ENCODE results near the gene ARL11. TPM values are rescaled to one million over a fixed set of nuclear protein-coding genes. Genes with fewer than 3 reads are reported as not detected.

Gene ARL11
- total RNA-seq, 1 donor from 2014 or later, result not detected

DNA sequence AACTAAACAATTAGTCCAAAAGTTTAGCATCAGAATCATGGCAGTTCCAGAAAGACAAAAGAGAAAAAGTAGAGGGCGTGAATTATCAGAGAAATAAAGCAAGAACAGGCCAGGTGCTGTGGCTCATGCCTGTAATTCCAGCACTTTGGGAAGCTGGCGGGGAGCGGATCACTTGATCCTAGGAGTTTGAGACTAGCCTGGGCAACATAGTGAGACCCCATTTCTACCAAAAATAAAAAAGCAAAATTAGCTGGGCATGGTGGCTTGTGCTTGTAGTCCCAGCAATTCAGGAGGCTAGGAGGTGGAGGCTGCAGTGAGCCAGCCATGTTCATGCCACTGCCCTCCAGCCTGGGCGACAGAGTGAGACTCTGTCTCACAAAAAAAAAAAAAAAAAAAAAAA, 18.4 kb downstream of the ARL11 start:
- DNase-seq (ENCODE audit: extremely low spot score, unreplicated experiment), result no peak
- Mint-ChIP-seq H3K36me3 (no peaks in the 10 kb centered on the region), H3K9me3 (no peaks in the 10 kb centered on the region), H3K4me3 (no peak overlapping the region), H3K27me3 (no peaks in the 10 kb centered on the region), H3K4me1 (ENCODE audit: unreplicated experiment) (no peaks in the 10 kb centered on the region), H3K27ac (no peak overlapping the region)
- TF ChIP-seq, protein P1, sequence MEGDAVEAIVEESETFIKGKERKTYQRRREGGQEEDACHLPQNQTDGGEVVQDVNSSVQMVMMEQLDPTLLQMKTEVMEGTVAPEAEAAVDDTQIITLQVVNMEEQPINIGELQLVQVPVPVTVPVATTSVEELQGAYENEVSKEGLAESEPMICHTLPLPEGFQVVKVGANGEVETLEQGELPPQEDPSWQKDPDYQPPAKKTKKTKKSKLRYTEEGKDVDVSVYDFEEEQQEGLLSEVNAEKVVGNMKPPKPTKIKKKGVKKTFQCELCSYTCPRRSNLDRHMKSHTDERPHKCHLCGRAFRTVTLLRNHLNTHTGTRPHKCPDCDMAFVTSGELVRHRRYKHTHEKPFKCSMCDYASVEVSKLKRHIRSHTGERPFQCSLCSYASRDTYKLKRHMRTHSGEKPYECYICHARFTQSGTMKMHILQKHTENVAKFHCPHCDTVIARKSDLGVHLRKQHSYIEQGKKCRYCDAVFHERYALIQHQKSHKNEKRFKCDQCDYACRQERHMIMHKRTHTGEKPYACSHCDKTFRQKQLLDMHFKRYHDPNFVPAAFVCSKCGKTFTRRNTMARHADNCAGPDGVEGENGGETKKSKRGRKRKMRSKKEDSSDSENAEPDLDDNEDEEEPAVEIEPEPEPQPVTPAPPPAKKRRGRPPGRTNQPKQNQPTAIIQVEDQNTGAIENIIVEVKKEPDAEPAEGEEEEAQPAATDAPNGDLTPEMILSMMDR (conservative IDR thresholded peaks at IDR 0.05), result no peak

DNA sequence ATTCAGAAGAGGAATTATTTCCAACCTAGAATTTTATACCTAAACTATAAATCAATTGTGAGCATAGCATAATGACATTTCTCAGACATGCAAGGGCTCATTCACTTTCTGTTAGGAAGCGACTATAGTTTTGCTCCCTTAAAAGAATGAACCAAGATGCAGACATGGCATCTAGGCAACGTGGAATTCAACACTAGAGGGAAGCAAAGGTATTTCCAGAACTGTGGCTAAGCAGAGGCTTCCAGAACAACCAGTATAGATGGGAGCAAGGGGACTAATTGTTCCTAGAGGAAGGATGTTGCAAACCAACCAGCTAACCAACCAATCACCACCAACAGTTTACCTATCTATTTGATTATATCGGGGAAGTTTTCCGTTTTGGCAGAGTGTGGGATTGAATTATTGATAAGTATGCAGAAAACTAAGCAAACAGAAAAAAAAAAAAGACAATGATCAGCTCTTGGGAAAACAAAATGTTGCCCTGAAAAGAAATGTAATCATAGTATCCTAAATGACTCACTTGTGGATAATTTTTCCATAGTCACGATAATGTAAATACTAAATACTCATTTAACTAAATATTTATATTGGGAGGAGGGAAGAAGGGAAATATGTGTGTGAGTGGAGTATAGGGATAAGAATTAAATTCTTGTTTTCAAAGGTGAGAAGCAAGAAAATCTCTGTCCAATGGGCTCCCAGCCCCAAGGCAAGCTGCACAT, 21.1 kb downstream of the ARL11 start:
- no peak for DNase-seq (ENCODE audit: extremely low spot score, unreplicated experiment)
- TF ChIP-seq, protein P1 (conservative IDR thresholded peaks at IDR 0.05), result peak; percentile 41
- no peak overlapping the region for H3K4me3 Mint-ChIP-seq
- no peaks in the 10 kb centered on the region for H3K36me3 Mint-ChIP-seq
- H3K4me1 Mint-ChIP-seq (ENCODE audit: unreplicated experiment), result peaks cover 4% of the 10 kb centered on the region
- no peaks in the 10 kb centered on the region for H3K9me3 Mint-ChIP-seq
- no peak overlapping the region for H3K27ac Mint-ChIP-seq
- H3K27me3 Mint-ChIP-seq, result no peaks in the 10 kb centered on the region

DNA sequence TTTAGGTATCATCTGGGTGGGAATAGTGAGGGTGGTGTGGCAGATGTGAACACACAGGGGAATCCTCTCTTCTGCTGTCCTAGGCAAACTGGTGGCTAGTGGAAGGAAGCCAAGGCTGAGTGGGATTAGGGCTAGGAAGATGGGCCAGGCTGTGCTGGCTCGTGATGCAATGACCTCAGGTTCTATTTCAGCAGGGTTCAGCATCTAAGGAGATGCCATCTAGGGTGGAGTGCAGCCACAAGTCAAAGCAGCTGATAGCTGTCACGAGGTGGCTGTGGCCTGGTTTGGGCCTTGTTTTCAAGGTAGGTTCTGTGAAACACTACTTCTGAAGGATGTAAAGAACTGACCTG, 21.6 kb downstream of the ARL11 start:
- Mint-ChIP-seq H3K27ac (no peak overlapping the region), H3K27me3 (no peaks in the 10 kb centered on the region)
- TF ChIP-seq, protein P1 (conservative IDR thresholded peaks at IDR 0.05), result no peak

DNA sequence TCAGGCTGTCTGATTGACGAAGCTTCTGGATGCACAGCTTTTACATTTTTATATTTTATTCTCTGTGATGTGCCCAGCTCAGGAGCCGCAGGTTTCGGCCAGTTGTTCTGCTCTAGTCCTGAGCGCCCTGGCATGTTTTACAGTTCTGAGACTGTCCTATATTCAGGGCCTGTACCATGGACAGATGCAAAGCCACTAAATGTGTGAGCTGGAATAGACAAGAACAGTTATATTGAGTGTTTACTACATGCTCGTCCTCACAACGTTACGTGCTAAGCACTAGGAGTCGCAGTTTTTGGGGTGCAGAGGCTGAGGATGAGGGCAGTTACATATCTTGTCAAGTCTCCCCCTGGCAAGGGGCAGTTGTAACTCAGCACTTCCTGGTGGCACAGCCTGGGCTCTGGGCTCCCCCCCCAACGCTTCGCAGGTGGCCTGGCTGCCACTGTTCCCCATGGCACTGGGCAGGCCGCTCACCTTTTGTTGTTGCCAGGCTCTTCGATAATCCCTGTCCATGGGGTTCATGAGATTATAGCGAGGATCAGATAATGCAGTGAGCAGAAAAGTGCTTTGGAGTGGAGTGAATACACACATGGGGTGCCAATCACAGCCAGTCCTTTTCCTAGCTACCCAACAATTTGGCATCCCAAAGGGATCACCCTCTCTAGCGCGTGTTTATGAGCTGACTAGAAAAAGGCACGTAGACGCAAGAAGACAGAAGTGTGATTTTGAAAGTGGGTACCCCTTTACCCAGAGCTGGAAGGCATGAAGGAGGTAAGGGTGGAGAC, 23.5 kb downstream of the ARL11 start:
- Mint-ChIP-seq H3K4me1 (ENCODE audit: unreplicated experiment) (peaks cover 4% of the 10 kb centered on the region), H3K9me3 (no peaks in the 10 kb centered on the region), H3K27me3 (no peaks in the 10 kb centered on the region), H3K36me3 (no peaks in the 10 kb centered on the region), H3K27ac (no peak overlapping the region), H3K4me3 (no peak overlapping the region)
- TF ChIP-seq, protein P1 (conservative IDR thresholded peaks at IDR 0.05), result no peak
- no peak for DNase-seq (ENCODE audit: extremely low spot score, unreplicated experiment)

More for the DNA sequence above, 21.6 kb downstream of the ARL11 start:
- Mint-ChIP-seq H3K36me3 (no peaks in the 10 kb centered on the region), H3K9me3 (no peaks in the 10 kb centered on the region), H3K4me1 (ENCODE audit: unreplicated experiment) (peaks cover 4% of the 10 kb centered on the region), H3K4me3 (no peak overlapping the region)
- no peak for DNase-seq (ENCODE audit: extremely low spot score, unreplicated experiment)

DNA sequence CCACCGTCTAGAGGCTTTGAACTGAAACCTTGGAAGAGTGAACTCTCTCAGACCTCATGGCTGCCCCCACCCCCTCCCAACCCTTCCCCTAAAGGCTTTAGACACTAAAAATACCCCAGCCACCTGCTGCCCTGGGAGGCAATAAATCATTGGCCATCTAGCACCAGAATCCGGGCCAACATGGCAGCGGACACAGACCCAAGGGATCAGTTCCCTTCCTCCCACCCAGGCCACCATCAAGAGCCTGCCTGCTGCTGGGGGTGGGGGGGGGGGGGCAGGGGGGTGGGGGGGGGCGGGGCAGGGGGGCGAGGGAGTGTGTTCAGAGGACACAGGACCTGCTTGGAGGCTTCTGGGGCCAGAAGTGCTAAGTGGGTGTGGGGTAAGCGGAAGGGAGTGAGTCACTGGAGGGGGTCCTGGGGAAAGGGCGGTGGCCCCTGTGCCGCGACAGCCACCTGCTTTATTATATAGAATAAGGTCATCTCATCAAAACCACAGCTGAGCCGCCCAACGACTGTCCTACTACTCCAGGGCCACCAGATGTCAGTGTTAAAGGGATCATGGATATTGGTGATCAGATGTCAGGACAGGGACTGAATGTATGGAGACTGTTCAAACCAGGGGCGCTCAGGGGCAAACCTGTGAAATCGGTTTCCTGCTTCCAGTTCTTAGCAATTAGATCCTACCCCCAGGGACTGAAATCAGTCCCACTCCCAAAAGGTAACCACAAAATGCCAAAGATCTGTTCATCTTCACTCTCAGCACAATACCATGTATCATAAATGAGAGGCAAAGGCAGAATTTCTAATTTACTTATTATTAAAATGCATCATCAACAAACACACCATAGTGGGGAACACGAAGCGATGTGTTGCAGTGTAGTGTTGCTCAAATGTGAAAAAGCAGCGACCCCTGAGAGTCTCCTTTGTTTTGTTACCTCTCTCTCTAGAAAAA, 24.3 kb downstream of the ARL11 start:
- no peak for DNase-seq (ENCODE audit: extremely low spot score, unreplicated experiment)
- Mint-ChIP-seq H3K9me3 (no peaks in the 10 kb centered on the region), H3K36me3 (no peaks in the 10 kb centered on the region), H3K4me1 (ENCODE audit: unreplicated experiment) (peaks cover 4% of the 10 kb centered on the region), H3K4me3 (no peak overlapping the region), H3K27ac (no peak overlapping the region), H3K27me3 (no peaks in the 10 kb centered on the region)
- TF ChIP-seq, protein P1 (conservative IDR thresholded peaks at IDR 0.05), result peak; percentile 72

All from type B pancreatic cell (in vitro differentiated cells).